Activated T-cell treated with anti-CD3 and anti-CD28 coated beads, Interleukin-2, amount 50 U/mL, for 48 hours (primary cell): ENCODE results near the gene PCCA.
"Not testable (repeated sequence)": the region's sequence is repeated elsewhere in the genome, so short reads cannot be mapped to it uniquely, and the experiment has no call there.

Experiments used
- DNase-seq, 2 experiments: peaks; one replicate each; pipeline ENCODE4 v3.0.0-alpha.2; 2020

PCCA gene

DNA sequence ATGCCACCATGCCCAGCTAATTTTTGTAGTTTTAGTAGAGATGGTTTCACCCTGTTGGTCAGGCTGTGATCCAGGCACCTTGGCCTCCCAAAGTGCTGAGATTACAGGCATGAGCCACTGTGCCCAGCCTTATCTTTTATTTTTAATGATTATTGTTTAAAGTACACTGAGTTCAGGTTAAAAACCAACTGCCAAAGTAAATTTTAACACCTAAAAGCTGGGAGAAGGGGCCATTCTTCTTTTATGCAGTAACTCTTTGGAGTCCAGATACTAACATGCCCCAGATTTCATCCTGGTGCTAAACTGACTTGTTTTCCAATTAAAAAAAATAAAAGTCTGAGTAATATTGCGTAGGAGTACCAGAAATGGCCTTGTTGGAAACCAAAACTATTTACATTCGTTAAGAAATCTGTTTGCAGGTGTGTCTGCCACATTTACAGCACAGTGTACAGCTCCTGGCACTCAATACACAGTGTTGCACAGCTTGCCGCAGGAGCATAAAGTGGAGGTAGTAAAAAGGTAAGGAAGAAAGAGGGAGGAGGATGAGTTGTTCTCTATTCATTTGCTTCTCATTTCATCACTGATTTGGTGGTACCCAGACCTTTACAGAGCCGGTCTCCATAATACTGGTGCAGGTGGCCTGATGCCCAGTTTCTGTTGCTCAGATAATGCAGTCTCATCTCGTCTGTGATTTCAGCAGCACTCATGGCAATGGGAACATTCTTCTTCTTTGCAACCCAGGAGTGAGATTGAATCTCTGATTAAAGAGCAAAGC, 108.9 kb downstream of the PCCA start:
- DNase-seq: no peak

DNA sequence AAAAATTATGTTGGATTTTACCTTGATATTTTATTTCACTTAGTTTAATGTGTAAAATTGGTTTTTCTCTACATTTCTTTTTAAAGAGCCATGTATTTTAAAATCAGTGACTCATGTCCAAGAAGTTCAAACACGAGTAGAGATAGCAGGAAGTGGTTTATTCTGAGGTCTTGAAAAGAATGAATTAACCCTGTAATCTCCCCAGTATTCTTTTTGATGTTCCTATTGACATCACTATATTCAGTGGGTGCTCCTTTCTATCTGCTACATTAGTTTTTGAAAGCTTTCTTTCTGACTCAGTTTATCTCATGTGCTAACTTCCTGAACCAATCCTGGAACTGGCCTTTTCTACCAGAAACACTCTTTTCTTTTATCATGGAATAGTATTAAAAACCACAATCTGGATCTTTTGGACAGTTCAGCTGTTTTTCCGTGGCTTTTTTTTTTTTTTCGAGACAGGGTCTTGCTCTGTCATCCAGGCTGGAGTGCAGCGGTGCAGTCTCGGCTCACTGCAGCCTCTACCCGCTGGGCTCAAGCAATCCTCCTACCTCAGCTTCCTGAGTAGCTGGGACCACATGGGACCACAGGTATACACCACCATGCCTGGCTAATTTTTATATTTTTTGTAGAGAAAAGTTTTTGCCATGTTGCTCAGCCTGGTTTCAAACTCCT, 114.9 kb downstream of the PCCA start:
- no peak for DNase-seq

DNA sequence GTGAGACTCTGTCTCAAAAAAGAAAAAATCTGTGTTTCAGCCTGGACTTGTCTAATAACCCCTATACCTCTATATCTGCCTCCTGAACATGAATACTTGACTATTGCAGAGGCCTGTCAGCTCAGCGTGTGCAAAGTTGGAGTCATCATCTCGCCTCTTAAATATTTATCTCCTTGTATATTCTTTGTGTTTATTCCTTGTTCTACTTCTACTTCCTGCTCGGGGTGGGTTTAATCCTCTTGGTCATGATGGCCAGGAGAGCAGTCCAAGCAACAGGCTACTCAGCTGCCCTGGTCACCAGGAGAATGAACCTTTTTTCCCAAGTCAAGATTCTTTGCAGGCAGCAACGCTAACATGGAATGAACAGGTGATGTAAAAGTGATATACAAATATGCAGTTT, 119.1 kb downstream of the PCCA start:
- DNase-seq: no peak

DNA sequence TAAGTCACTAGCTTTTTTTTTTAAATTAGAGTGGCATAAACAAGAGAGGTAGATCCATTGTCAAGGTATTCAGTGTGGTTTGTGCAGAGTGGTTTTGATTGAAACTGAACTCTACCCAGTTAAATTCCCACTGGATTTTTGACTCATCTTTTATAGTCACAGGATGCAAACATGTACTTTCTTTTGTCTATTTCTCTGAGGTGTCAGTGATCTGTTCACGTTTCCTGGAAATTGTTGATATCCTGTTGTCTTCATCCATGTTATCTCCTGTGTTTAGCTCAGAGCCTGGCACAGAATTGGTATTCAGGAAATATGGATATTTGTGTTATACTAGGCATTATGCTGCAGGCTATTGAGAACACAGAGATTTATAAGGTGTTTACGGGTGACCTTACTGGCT, 119.7 kb downstream of the PCCA start:
- no peak for DNase-seq

DNA sequence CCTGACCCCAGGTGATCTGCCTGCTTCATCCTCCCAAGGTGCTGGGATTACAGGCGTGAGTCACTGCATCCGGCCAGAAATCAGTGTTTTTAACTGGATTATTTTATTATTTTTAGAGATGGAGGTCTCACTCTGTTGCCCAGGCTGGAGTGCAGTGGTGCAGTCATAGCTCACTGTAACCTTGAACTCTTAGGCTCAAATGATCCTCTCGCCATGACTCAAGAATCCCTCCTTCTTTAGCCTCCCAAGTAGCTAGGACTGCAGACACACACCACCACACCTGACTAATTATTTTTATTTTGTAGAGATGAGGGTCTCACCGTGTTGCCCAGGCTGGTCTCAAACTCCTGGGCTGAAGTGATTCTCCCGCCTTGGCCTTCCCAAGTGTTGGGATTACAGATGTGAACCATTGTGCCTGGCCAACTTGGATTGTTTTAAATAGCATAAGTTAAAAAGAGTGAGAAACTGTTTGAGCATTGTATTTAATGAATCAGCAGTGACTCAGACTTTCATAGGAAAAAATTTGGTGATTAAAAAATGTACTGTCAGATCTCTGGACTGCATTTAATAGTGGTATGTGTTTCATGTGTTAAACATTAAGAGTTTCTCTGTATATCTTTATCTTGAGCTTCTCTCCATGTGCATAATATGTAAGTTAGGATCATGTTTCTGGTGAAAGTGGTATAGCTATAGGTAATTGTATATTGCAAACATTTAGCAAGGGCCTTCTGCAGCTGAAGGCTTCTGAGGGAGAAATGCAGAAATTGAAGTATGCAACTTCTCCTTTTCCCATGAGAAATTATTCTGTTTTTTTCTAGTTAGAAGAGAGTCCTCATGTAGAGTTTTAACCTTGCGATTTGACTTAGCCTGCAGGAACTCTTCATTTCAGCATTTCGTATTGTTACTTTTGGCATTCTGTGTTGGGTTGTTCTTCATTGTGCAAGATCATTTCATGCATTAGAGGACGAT, 121.2 kb downstream of the PCCA start:
- peak; percentile 24 to 30 for DNase-seq

DNA sequence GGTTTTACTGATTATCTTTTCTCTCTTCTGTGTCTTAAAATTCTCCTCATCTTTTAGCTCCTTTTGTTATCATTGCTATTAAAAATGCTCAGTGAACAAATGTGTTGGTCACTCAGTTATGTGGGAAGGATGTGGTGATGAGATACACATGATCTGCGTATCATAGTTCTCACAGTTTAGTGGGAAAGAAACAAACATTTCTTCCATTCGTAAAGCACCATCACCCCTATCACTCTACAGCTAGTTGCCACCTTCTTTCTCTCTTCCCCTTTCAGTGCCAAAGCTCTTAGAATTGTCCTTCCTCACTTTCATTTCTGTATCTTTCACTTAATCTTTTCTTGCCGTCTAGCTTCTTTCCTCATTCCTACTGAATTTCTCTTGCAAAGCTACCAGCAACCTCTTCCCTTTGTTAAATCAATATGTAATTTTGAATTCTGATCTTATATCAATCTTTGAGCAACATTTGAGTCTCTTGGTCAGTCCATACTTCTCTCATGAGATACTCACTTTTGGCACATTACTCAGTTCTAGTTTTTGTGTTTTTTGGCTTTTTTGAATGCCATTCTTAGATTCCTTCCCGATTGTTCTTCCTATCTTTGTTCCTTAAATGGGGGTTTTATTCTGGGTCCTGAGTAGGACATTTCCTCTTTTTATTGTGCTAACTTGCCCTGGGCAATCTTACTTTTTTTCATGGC, 122.3 kb downstream of the PCCA start:
- no peak for DNase-seq

DNA sequence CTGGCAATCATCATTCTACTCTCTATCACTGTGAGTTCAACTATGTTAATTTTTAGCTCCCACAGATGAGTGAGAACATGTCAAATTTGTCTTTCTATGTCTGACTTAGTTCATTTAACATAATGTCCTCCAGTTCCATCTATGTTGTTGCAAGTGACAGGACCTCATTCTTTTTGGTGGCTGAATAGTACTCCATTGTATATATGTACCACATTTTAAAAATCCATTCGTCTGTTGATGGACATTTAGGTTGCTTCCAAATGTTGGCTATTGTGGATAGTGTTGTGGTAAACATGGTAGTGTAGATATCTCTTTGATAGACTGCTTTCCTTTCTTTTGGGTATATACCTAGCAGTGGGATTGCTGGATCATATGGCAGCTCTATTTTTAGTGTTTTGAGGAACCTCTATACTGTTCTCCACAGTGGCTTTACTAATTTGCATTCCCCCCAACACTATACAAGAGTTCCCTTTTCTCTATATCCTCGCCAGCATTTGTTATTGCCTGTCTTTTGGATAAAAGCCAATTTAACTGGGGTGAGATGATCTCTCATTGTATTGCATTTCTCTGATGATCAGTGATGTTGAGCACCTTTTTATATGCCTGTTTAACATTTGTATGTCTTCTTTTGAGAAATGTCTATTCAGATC, 124.1 kb downstream of the PCCA start:
- no peak for DNase-seq

DNA sequence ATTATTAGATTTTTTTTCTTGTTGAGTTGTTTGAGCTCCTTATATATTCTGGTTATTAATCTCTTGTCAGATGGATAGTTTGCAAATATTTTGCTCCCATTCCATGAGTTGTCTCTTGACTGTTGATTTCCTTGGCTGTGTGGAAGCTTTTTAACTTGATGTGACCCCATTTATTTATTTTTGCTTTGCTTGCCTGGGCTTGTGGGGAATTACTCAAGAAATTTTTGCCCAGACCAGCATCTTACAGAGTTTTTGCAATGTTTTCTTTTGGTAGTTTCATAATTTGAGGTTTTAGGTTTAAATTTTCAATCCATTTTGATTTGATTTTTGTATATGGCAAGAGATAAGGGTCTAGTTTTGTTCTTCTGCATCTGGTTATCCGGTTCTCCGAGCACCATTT, 124.7 kb downstream of the PCCA start:
- DNase-seq: no peak

DNA sequence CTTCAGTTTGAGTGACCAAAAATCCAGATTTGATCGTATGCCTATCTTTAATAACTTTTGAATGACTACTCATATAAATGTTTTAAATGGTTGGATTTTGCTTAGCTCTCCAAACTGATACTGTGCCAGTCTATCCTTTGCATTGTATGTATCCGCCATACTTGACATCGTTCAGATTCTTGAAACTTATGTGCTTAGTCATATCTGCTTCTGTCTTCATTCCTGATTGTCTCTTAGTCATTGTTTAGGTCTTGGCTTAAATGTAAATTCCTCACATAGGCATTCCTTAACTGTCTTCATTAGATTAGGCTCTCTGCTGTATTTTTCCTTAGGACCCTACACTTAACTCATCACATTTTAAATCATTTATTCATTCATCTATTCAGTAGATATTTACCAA, 126.0 kb downstream of the PCCA start:
- no peak for DNase-seq

DNA sequence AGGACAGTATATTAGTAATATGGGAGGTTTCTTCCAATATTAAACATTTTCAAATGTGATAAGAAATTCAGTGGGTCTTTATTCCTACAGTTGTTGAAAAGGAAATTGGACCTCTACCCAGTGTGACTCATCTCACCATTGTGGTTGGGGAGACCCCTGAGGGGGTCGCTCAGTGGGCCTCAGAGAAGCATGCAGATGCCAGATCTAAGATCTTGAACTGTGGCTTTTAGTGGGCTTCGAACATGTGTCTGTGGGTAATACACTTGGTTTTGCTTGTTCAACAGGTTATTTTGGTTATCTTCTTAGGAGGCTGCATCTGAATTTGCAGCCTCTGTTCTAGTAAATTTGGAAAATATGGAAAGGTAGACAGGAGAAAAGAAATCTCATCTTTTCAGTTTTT, 132.3 kb downstream of the PCCA start:
- DNase-seq: no peak

DNA sequence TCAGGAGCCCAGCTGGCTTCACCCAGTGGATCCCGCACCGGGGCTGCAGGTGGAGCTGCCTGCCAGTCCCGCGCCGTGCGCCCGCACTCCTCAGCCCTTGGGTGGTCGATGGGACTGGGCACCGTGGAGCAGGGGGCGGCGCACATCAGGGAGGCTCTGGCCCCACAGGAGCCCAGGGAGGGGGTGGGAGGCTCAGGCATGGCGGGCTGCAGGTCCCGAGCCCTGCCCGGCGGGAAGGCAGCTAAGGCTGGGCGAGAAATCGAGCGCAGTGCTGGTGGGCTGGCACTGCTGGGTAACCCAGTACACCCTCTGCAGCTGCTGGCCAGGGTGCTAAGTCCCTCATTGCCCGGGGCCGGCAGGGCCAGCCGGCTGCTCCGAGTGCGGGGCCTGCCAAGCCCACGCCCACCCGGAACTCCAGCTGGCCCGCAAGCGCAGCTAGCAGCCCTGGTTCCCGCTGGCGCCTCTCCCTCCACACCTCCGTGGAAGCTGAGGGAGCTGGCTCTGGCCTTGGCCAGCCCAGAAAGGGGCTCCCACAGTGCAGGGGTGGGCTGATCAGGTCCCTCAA, 135.2 kb downstream of the PCCA start:
- not testable (repeated sequence) for DNase-seq

DNA sequence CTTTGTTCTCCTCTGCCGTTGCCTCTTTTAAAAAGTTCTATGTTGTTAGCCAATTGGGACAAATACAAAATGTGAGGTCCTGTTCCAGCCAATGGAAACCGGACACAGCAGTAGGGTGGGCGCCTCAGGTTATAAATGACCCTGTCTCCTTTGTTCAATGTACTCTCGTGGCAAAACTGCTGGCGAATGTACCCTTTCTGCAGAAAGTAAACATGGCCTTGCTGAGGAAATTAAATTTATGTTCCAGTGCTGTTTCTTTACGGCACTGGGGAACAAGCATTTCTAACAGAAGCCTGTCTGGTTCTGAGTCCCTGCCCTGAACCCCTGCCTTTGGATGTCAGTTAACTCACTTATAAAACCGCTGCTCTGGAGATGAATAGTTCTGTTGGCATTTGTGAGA, 140.7 kb downstream of the PCCA start:
- no peak for DNase-seq

DNA sequence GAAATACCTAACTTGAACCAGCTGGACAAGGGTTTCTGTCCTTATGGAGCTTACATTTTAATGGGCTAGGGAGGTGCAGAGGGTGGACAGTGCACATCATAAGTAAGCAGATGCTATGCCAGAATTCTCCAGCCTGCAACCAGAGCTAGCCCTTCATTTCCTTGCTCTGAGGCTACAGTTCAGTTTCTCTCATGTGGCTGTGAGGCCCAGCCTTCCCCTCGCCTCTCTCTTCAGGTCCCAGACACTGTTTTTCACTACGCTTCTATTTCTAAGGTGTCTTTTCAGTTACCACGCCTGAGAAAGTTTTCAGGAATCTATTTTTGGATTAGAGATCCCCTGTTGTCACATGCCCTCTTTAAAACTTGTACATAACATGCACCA, 141.9 kb downstream of the PCCA start:
- no peak for DNase-seq

DNA sequence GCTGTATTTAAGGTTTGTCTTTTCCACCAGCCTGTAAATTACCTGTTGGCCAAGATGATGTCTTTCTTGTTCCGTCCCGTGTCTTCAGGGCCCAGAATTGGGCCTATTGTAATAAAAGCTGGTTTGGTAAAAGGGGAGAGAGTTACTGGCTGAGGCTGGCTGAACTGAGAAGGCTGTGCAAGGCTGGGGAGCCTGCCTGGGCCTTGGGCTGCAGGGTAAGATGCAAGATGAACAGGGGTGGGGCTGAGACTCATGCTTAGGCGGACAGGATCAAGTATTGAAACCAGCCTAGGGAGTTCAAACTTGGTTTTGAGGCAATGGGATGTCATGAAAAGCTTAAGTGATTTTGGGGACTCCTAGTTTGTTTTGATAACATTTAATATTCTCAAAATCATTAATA, 142.3 kb downstream of the PCCA start:
- no peak for DNase-seq

DNA sequence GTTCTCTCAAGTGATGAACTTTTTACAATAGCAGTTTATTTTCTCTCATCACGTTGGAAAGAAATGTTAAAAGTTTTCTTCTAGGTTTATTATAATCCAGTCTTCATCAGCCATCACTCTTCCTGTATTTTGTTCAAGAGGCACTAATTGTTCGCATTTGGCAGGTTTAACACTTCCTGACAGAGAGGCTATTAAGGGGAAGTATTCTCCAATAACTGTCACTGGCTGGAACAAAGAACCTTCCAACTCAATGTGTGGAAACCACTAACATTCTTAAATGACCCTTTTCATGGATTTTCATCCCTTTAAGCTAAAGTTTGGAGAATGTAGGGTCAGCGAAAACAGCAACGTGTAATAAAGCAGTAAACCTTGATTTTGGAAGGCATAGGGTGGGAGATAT, 145.1 kb downstream of the PCCA start:
- DNase-seq: no peak

DNA sequence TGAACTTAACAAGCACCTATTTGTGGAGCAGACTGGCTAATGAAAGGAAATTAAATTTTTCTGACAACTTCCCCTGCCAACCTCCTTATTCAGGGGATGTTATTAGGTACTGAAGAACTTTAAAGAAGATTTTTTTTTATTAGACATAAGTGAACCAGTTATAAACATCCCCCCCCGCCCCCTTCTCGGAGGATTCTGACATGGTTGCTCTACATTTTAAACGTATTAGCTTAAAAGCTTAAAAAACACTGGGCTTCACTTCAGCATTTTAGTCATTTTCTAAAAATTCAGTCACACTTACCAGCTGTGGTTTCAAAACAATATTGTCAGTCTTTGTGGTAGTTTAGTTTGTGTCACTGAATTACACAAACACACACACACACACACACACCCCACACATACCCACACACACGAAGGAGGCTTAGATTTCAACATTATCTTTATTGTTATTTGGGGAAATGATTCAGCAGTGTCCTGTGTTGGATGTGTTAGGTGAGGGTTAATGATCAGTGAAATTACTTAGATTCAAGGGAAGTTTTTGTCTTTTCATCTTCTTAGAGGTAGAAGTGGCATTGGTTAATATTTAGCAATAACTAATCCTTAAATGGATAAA, 145.7 kb downstream of the PCCA start:
- DNase-seq: no peak

DNA sequence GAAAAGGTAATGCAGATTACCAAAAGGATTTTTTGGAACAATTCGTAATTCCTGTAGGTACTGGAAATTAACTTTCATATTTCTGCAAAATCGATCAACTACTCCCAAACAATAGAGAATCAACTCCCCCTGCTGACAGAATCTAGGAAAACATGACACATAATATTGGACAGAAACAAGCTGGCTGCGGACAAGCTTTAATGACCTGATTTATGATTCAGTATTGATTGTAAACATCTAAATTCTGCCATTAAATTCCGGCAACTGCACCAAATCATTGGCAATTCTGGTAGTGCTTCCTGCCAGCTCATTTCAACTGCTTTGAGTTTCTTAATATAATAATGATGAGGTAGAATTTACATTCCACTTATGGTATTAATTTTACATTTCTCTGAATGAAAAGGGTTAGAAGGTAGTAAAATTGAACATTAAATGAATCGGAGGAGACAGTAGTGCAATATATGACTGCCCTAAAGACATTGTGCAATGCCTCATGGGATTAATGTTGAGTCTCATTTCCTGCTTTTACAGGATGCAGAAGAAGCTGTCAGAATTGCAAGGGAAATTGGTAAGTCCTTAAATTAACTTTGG, 146.5 kb downstream of the PCCA start:
- DNase-seq: no peak

DNA sequence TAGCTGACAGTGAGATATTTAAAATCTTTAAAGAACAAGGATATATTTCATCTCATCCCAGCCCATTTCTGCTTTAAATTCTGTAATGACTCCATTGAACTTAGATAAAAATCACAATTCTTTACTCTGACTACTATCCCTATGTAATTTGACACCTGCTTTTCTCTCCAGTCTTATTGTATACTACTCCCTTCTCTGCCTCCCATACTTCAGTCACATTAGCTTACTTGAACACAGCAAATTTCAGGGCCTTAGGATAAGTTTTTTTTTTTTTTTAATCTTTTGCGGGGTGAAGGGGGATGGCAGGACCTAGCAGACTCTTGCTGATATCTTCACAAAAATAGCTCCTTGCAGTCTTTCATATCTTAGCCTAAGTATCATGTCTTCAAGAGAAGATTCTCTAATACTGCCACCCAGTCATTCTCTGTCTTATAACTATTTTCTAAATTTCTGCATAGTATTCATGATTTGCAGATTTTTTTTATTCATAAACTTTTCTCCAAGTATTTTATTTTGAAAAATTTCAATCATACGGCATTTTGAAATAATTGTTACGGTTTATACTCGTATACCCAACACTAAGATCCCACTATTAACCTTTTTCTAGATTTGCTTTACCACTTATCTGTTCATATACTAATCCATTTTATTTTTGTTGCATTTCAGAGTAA, 151.4 kb downstream of the PCCA start:
- no peak for DNase-seq

DNA sequence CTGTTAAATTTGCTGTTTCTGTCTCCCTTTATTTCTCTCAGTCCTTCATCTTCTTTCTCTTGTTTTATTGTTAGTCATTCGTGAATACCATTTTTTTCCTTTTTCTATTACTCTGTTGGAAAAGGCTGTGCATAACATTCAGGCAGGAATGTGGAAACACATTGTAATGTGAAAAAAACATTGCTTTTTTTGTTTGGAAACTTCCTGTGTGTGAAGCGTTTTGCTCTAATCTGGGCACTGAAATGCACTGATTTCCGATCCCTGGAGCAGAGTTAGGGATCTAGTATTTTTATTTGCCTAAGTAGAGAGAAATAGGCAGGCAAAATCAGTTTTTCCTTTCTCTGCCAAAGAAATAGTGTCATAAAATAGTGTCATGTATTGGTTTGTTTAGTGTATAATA, 155.5 kb downstream of the PCCA start:
- DNase-seq: no peak

DNA sequence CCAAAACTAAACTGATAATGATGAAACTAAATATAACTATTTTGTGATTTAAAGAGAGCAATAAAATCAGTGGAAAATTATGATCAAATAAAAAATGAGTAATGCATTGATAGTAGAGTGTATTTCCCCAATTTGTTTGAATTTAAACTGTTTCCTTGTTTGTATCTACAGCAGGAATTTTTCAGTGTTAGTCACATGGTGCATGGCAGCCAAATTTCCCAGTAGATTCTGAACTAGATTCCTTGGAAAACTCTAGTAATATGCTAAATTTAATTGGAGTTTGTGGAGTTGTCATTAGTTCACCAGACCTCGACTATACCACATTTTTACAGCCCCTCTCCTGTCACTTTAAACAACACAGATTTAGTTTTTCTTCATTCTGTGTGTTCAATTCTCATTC, 156.2 kb downstream of the PCCA start:
- no peak for DNase-seq

DNA sequence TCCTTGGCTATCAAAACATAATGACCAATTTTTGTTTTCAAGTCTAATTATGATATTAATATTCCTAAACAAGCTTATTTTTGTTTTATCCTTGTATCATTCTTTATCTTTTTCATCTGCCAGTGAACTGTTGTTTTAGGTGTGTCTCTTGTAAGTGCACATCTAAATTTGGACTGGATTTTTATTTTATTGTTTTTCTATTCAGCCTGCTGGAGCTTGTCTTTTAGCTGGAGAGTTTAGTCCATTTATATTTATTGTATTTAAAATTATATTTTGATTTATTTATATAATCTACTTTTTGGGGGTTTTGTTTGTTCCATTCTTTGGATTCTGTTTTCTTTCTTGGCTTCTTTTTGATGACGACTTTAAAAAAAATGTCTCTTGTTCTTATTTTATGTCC, 159.0 kb downstream of the PCCA start:
- no peak for DNase-seq
